KMS-11 (cell line): Measurements from ENCODE around the gene RASL10A.

ENCODE experiments used
- H2AFZ ChIP-seq: fragments of 200-600 bp; sonication (generic); 2 replicates; pipeline ENCODE4 v1.6.1; 2016; ENCODE audit warnings: antibody characterized with exemption, mixed run types, low read depth
- H3K27ac ChIP-seq: fragments of 200-600 bp; sonication (generic); 2 replicates; pipeline ENCODE4 v1.6.1; 2016; ENCODE audit warnings: mild to moderate bottlenecking, mixed run types
- H3K27me3 ChIP-seq: fragments of 200-600 bp; sonication (generic); 2 replicates; pipeline ENCODE4 v1.6.1; 2017; ENCODE audit warnings: mild to moderate bottlenecking, low read depth, mixed run types, moderate library complexity; ENCODE audit not compliant: insufficient read depth
- H3K36me3 ChIP-seq: fragments of 200-600 bp; sonication (generic); 2 replicates; pipeline ENCODE4 v1.6.1; 2017; ENCODE audit warnings: mild to moderate bottlenecking, mixed run types; ENCODE audit not compliant: insufficient read depth
- H3K4me1 ChIP-seq: fragments of 200-600 bp; sonication (generic); 2 replicates; pipeline ENCODE4 v1.6.1; 2016; ENCODE audit warnings: mild to moderate bottlenecking, low read depth, mixed run types; ENCODE audit not compliant: poor library complexity, severe bottlenecking
- H3K4me2 ChIP-seq: fragments of 200-600 bp; sonication (generic); 2 replicates; pipeline ENCODE4 v1.7.0; 2016; ENCODE audit warnings: mild to moderate bottlenecking, mixed run types
- H3K4me3 ChIP-seq: fragments of 200-600 bp; sonication (generic); IDR thresholded peaks from 2 replicates; pipeline ENCODE4 v1.6.1; 2017; ENCODE audit warnings: low read depth, low read length, mixed read lengths; ENCODE audit not compliant: insufficient read depth
- H3K79me2 ChIP-seq: fragments of 200-600 bp; sonication (generic); 2 replicates; pipeline ENCODE4 v1.6.1; 2016; ENCODE audit warnings: low read depth, mixed run types; ENCODE audit not compliant: insufficient read depth
- H3K9ac ChIP-seq: fragments of 200-600 bp; sonication (generic); 2 replicates; pipeline ENCODE4 v1.6.1; 2016; ENCODE audit warnings: mild to moderate bottlenecking, mixed run types
- H4K20me1 ChIP-seq: fragments of 200-600 bp; sonication (generic); 2 replicates; pipeline ENCODE4 v1.6.1; 2016; ENCODE audit warnings: mild to moderate bottlenecking, mixed run types; ENCODE audit not compliant: insufficient read depth
- TF ChIP-seq, protein P1 (sequence below): fragments of 200-600 bp; sonication (generic); conservative IDR thresholded peaks from 2 replicates; pipeline ENCODE4 v1.6.1; 2017; ENCODE audit warnings: low read depth, mild to moderate bottlenecking, antibody characterized with exemption, low read length, moderate library complexity, mixed read lengths

The RASL10A gene

DNA sequence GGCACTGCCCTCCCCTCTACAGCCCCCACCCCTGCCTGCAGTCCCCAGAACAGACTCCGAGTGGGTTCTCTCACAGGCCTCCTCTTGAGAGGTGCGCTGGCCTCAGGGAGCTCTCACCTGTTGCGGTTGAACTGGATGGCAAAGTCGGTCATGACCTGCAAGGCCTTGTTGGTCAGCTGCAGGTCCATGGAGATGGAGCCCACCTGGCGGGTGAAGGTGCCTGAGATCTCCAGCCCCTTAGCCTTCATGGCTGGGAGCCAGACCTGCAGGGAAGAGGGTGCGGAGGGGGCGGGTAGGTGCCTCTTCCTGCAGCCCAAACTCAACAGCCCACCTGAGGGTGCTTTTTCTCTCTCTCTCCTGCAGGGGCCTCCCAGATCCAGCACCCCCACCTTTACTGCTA lies 18.7 kb upstream of the RASL10A start:
- H3K4me2 ChIP-seq = no peak overlapping the region
- H3K27me3 ChIP-seq = no peaks in the 10 kb centered on the region
- no peak overlapping the region for H3K4me3 ChIP-seq
- no peaks in the 10 kb centered on the region for H3K79me2 ChIP-seq
- no peak overlapping the region for H3K27ac ChIP-seq
- H2AFZ ChIP-seq = no peak overlapping the region
- no peak overlapping the region for H3K9ac ChIP-seq
- no peaks in the 10 kb centered on the region for H4K20me1 ChIP-seq
- H3K36me3 ChIP-seq = no peaks in the 10 kb centered on the region
- TF ChIP-seq, protein P1, sequence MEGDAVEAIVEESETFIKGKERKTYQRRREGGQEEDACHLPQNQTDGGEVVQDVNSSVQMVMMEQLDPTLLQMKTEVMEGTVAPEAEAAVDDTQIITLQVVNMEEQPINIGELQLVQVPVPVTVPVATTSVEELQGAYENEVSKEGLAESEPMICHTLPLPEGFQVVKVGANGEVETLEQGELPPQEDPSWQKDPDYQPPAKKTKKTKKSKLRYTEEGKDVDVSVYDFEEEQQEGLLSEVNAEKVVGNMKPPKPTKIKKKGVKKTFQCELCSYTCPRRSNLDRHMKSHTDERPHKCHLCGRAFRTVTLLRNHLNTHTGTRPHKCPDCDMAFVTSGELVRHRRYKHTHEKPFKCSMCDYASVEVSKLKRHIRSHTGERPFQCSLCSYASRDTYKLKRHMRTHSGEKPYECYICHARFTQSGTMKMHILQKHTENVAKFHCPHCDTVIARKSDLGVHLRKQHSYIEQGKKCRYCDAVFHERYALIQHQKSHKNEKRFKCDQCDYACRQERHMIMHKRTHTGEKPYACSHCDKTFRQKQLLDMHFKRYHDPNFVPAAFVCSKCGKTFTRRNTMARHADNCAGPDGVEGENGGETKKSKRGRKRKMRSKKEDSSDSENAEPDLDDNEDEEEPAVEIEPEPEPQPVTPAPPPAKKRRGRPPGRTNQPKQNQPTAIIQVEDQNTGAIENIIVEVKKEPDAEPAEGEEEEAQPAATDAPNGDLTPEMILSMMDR = no peak
- no peaks in the 10 kb centered on the region for H3K4me1 ChIP-seq

DNA sequence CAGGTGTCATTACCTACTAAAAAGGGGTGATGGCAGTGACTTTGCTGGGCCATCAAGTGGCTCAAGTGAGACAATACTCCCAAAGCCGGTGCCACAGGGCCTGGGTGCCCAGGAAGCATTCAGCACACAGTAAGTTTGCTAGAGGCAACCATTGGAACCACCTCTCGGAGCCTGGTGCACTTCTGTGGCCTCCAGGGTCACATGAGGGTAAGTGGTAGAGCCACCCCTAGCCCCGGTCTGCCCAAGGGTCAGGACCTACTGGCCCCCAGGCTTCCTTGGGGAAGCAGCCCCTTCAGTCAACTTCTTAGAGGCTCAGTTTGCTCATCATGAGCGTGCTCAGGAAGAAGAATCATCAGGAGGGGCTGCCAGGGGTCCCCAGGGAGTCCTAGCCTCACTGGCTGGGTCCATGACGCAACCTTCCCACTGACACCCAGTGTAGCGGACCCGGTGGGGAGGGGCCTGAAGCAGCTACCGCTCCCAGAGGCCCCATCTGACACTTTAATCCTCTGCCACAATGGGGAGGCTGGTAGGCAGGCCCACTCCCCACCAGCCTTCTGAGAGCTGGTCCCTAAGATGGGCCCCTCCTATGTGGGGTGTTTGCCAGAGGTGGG lies 17.5 kb upstream of the RASL10A start:
- no peak overlapping the region for H2AFZ ChIP-seq
- H3K4me2 ChIP-seq = no peak overlapping the region
- H3K79me2 ChIP-seq = no peaks in the 10 kb centered on the region
- no peaks in the 10 kb centered on the region for H3K36me3 ChIP-seq
- TF ChIP-seq, protein P1 = no peak
- no peak overlapping the region for H3K27ac ChIP-seq
- H3K27me3 ChIP-seq = no peaks in the 10 kb centered on the region
- H3K4me1 ChIP-seq = no peaks in the 10 kb centered on the region
- H3K4me3 ChIP-seq = no peak overlapping the region
- no peak overlapping the region for H3K9ac ChIP-seq
- no peaks in the 10 kb centered on the region for H4K20me1 ChIP-seq

DNA sequence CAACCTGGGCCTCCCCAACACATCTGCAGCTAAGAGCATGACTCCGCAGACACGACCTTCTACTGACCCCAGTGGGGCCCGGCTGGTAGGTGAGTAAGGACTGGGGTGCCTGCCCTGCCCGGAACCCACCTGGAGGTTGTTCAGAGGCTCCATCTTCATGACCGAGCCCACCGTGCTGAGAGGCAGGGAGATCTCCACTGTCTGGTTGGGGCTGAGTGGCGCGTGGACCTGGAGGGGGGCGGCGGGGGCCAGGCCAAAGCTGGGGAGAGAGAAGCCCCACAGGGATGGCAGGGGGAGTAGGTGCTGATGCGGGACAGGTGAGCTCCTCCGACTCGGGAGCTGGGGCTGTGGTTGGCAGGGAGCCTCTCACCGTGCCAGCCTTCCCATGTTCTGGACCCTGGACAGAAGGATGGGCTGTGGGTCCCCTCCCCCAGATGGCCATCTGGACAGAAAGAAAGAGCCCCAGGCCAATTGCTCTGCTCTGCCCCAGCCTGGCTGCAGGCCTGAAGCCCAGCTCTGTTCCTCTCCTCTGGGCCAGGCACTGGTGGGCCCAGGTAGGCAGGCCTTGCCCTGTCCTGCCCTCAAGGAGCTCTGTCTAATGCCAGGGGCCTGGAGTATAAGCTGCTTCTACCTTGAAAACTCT lies 16.3 kb upstream of the RASL10A start:
- H3K79me2 ChIP-seq = no peaks in the 10 kb centered on the region
- H3K4me3 ChIP-seq = no peak overlapping the region
- H3K27ac ChIP-seq = no peak overlapping the region
- H3K27me3 ChIP-seq = no peaks in the 10 kb centered on the region
- H3K36me3 ChIP-seq = no peaks in the 10 kb centered on the region
- H3K4me2 ChIP-seq = no peak overlapping the region
- H3K9ac ChIP-seq = no peak overlapping the region
- no peaks in the 10 kb centered on the region for H3K4me1 ChIP-seq
- H2AFZ ChIP-seq = no peak overlapping the region
- TF ChIP-seq, protein P1 = no peak
- no peaks in the 10 kb centered on the region for H4K20me1 ChIP-seq

DNA sequence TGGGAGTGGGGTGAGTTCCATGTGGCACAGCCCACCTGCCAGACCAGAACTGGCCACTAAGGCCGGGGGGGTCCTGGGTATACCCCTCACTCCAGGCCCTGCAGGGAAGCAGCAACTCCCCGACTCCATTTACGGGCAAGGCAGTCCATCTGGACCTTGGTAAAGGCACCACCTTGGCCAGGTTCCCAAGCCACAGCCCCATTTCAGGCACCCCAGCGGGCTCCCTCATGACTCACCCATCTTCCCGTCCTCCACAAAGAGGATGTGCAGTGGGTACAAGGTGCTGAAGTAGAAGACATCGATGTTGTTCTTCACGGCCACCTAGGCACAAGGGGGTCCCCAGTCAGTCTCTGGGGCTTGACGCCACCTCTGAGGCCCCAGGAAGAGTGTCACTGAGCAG lies 15.7 kb upstream of the RASL10A start:
- Histone ChIP-seq H3K4me3 (no peak overlapping the region), H3K36me3 (no peaks in the 10 kb centered on the region), H2AFZ (no peak overlapping the region), H4K20me1 (no peaks in the 10 kb centered on the region), H3K79me2 (no peaks in the 10 kb centered on the region), H3K27ac (no peak overlapping the region), H3K4me1 (no peaks in the 10 kb centered on the region), H3K9ac (no peak overlapping the region), H3K27me3 (no peaks in the 10 kb centered on the region), H3K4me2 (no peak overlapping the region)
- TF ChIP-seq, protein P1 = no peak
